IMR-90 (cell line): Measurements from ENCODE around the gene SERPINI1. TPM values are rescaled to one million over a fixed set of nuclear protein-coding genes. Genes with fewer than 3 reads are reported as not detected.

ENCODE experiments used
- ATAC-seq: fragments of 200-7000 bp; cut with Tn5 transposase; 2 replicates; pipeline ENCODE4 v1.9.1; 2020; ENCODE audit warnings: low read depth, mild to moderate bottlenecking, moderate library complexity
- BruUV-seq: library from RNA; stranded (reverse); fragments of 400-500 nt; replicated peaks from 2 replicates; lab custom pipeline; 2021; lab: Mats Ljungman, UMichigan
- CTCF ChIA-PET: fragments of 300-600 bp; formaldehyde crosslinking; extraction: SDS; loops from one replicate; lab custom pipeline; 2021; ENCODE audit warnings: antibody characterized with exemption; lab: Yijun Ruan, JAX
- POLR2A ChIA-PET: fragments of 300-600 bp; sonication (Branson Sonifier 250); formaldehyde crosslinking; loops from one replicate; lab custom pipeline; 2022; ENCODE audit warnings: antibody characterized with exemption; ENCODE audit not compliant: unreplicated experiment; lab: Charles Lee
- DNase-seq: peaks from one replicate; pipeline ENCODE4 v3.0.0; 2013
- H2AFZ ChIP-seq: replicated peaks from 2 replicates; pipeline ENCODE3; 2013; ENCODE audit warnings: low read length, mild to moderate bottlenecking; ENCODE audit not compliant: poor library complexity
- H2AK5ac ChIP-seq: 2 replicates; pipeline ENCODE4 v1.6.1; 2013; ENCODE audit warnings: low read depth, low read length, inconsistent platforms
- H2AK9ac ChIP-seq: replicated peaks from 2 replicates; pipeline ENCODE3; 2013; ENCODE audit warnings: mild to moderate bottlenecking, low read depth, low read length, moderate library complexity; ENCODE audit not compliant: poor library complexity
- H2BK120ac ChIP-seq: 2 replicates; pipeline ENCODE4 v1.6.1; 2013; ENCODE audit warnings: low read depth, low read length, inconsistent platforms
- H2BK15ac ChIP-seq: 3 replicates; pipeline ENCODE4 v1.6.1; 2013; ENCODE audit warnings: low read depth, low read length, inconsistent platforms
- H2BK20ac ChIP-seq: 2 replicates; pipeline ENCODE4 v1.6.1; 2013; ENCODE audit warnings: low read depth, mild to moderate bottlenecking, inconsistent platforms, low read length, moderate library complexity
- H2BK5ac ChIP-seq: 2 replicates; pipeline ENCODE4 v1.6.1; 2013; ENCODE audit warnings: mild to moderate bottlenecking, low read depth, low read length, inconsistent platforms; ENCODE audit not compliant: poor library complexity, severe bottlenecking
- H3K14ac ChIP-seq: replicated peaks from 2 replicates; pipeline ENCODE4 v1.6.1; 2013; ENCODE audit warnings: low read depth, low read length, inconsistent platforms
- H3K18ac ChIP-seq: 2 replicates; pipeline ENCODE4 v1.6.1; 2013; ENCODE audit warnings: low read depth, low read length, control low read depth
- H3K23ac ChIP-seq: 2 replicates; pipeline ENCODE4 v1.6.1; 2013; ENCODE audit warnings: low read depth, low read length, inconsistent platforms
- H3K27ac ChIP-seq: 2 replicates; pipeline ENCODE4 v1.5.1; 2013; ENCODE audit warnings: mild to moderate bottlenecking, control low read depth, low read length; ENCODE audit not compliant: insufficient read depth
- H3K27me3 ChIP-seq: 2 replicates; pipeline ENCODE4 v1.6.1; 2013; ENCODE audit warnings: low read length; ENCODE audit not compliant: control insufficient read depth, insufficient read depth
- H3K36me3 ChIP-seq: 2 replicates; pipeline ENCODE4 v1.6.1; 2013; ENCODE audit warnings: low read length, mixed read lengths; ENCODE audit not compliant: control insufficient read depth, insufficient read depth
- H3K4ac ChIP-seq: 2 replicates; pipeline ENCODE4 v1.6.1; 2013; ENCODE audit warnings: low read depth, low read length, inconsistent platforms
- H3K4me1 ChIP-seq: 2 replicates; pipeline ENCODE4 v1.6.1; 2013; ENCODE audit warnings: low read length, mixed read lengths; ENCODE audit not compliant: control insufficient read depth, insufficient read depth
- H3K4me2 ChIP-seq: 2 replicates; pipeline ENCODE4 v1.6.1; 2013; ENCODE audit warnings: low read depth, mild to moderate bottlenecking, control low read depth, low read length, moderate library complexity
- H3K4me3 ChIP-seq: 2 replicates; pipeline ENCODE4 v1.5.1; 2013; ENCODE audit warnings: low read depth, mild to moderate bottlenecking, control low read depth, low read length, moderate library complexity; ENCODE audit not compliant: insufficient read depth
- H3K56ac ChIP-seq: 2 replicates; pipeline ENCODE4 v1.6.1; 2013; ENCODE audit warnings: low read length, inconsistent platforms; ENCODE audit not compliant: insufficient read depth; ENCODE audit errors: extremely low read depth
- H3K79me1 ChIP-seq, 2 experiments: 2 replicates each; pipeline ENCODE4 v1.6.1; 2013; ENCODE audit warnings: low read length in 2 of 2, inconsistent platforms in 1 of 2, low read depth in 1 of 2
- H3K9ac ChIP-seq: 2 replicates; pipeline ENCODE4 v1.6.1; 2013; ENCODE audit warnings: low read depth, low read length, control low read depth
- H3K9me1 ChIP-seq: 2 replicates; pipeline ENCODE4 v1.6.1; 2013; ENCODE audit warnings: low read length, inconsistent platforms; ENCODE audit not compliant: insufficient read depth
- H3K9me3 ChIP-seq: 2 replicates; pipeline ENCODE4 v1.6.1; 2013; ENCODE audit warnings: low read length; ENCODE audit not compliant: control insufficient read depth, insufficient read depth
- H4K20me1 ChIP-seq: 2 replicates; pipeline ENCODE4 v1.6.1; 2013; ENCODE audit warnings: low read length, inconsistent platforms; ENCODE audit not compliant: insufficient read depth
- H4K5ac ChIP-seq: 2 replicates; pipeline ENCODE4 v1.6.1; 2013; ENCODE audit warnings: mild to moderate bottlenecking, low read depth, low read length, control low read depth
- H4K8ac ChIP-seq, 2 experiments: 2 replicates each; pipeline ENCODE4 v1.6.1; 2013; ENCODE audit warnings: low read depth in 2 of 2, low read length in 2 of 2, control low read depth in 1 of 2, inconsistent platforms in 1 of 2
- H4K91ac ChIP-seq: 2 replicates; pipeline ENCODE4 v1.6.1; 2013; ENCODE audit warnings: low read depth, low read length, inconsistent platforms; ENCODE audit not compliant: insufficient read depth
- BHLHE40 ChIP-seq: fragments of 150-350 bp; IDR thresholded peaks from 2 replicates; pipeline ENCODE4 v1.6.1; 2016; ENCODE audit warnings: mild to moderate bottlenecking, low read depth, low read length
- CEBPB ChIP-seq: IDR thresholded peaks from 2 replicates; pipeline ENCODE4 v1.6.1; 2012; ENCODE audit warnings: low read depth, low read length, improper control_type of control experiment
- CHD1 ChIP-seq: IDR thresholded peaks from 2 replicates; pipeline ENCODE4 v1.6.1; 2012; ENCODE audit warnings: low read depth, low read length, improper control_type of control experiment
- CTCF ChIP-seq: conservative IDR thresholded peaks from 2 replicates; pipeline ENCODE4 v1.5.1; 2012; ENCODE audit warnings: mild to moderate bottlenecking, low read depth, low read length, improper control_type of control experiment
- ELK1 ChIP-seq: fragments of 150-350 bp; IDR thresholded peaks from 2 replicates; pipeline ENCODE4 v1.6.1; 2016; ENCODE audit warnings: low read depth, mild to moderate bottlenecking, low read length, moderate library complexity, borderline replicate concordance
- FOS ChIP-seq: fragments of 150-350 bp; IDR thresholded peaks from 2 replicates; pipeline ENCODE4 v1.6.1; 2016; ENCODE audit warnings: low read depth, low read length
- MAFK ChIP-seq: IDR thresholded peaks from 2 replicates; pipeline ENCODE4 v1.6.1; 2012; ENCODE audit warnings: low read depth, low read length, improper control_type of control experiment
- MAZ ChIP-seq: IDR thresholded peaks from 2 replicates; pipeline ENCODE4 v1.6.1; 2012; ENCODE audit warnings: low read depth, mild to moderate bottlenecking, low read length, improper control_type of control experiment, moderate library complexity, borderline replicate concordance
- MXI1 ChIP-seq: IDR thresholded peaks from 2 replicates; pipeline ENCODE4 v1.6.1; 2012; ENCODE audit warnings: low read depth, mild to moderate bottlenecking, low read length, moderate library complexity, borderline replicate concordance
- NFE2L2 ChIP-seq: fragments of 150-350 bp; IDR thresholded peaks from 2 replicates; pipeline ENCODE4 v1.6.1; 2016; ENCODE audit warnings: low read depth, mild to moderate bottlenecking, low read length
- POLR2A ChIP-seq: IDR thresholded peaks from 2 replicates; pipeline ENCODE4 v1.6.1; 2012; ENCODE audit warnings: mild to moderate bottlenecking, low read depth, low read length
- RAD21 ChIP-seq: IDR thresholded peaks from 2 replicates; pipeline ENCODE4 v1.6.1; 2012; ENCODE audit warnings: low read length, improper control_type of control experiment
- RCOR1 ChIP-seq: IDR thresholded peaks from 2 replicates; pipeline ENCODE4 v1.6.1; 2012; ENCODE audit warnings: mild to moderate bottlenecking, low read length, improper control_type of control experiment; ENCODE audit not compliant: insufficient replicate concordance
- RFX5 ChIP-seq: IDR thresholded peaks from 2 replicates; pipeline ENCODE4 v1.8.0; 2012; ENCODE audit warnings: low read depth, mild to moderate bottlenecking, low read length, moderate library complexity
- SMC3 ChIP-seq: fragments of 150-350 bp; IDR thresholded peaks from 2 replicates; pipeline ENCODE4 v1.6.1; 2016; ENCODE audit warnings: low read depth, mild to moderate bottlenecking, antibody characterized with exemption, low read length, moderate library complexity
- WGBS, 2 experiments: methylation state at CpG; one replicate each; pipeline versions ENCODE4 v1.1.5 to v1.1.7; 2013; ENCODE audit warnings: missing lambda C conversion rate in 2 of 2; ENCODE audit not compliant: insufficient read length in 1 of 2; ENCODE audit errors: extremely low coverage in 2 of 2; 5-methylcytosine and 5-hydroxymethylcytosine counted together
- dilution Hi-C: fragments of 300-500 bp; cut with HindIII; formaldehyde crosslinking; loops from one replicate; pipeline ENCODE4 v1.14.3; 2018; ENCODE audit warnings: low sequenced_read_pairs; ENCODE audit not compliant: unreplicated experiment
- in situ Hi-C: fragments of 300-500 bp; cut with MboI; formaldehyde crosslinking; loops from 3 replicates; pipeline ENCODE4 v1.14.3; 2019; ENCODE audit warnings: low sequenced_read_pairs, inconsistent platforms, mixed read lengths
- intact Hi-C: fragments of 100-400 bp; cut with micrococcal nuclease; formaldehyde crosslinking; loops from 2 replicates; pipeline ENCODE4 v1.10.0; 2022
- polyA plus RNA-seq, 3 experiments: library from polyadenylated mRNA; depleted of rRNA; stranded (reverse); fragments of >200 nt; gene quantifications; 2 replicates each; pipeline ENCODE4 v1.2.3, GENCODE V29; 2012; ENCODE audit warnings: low replicate concordance in 1 of 3
- total RNA-seq: library from RNA; depleted of rRNA; stranded (reverse); fragments of >200 nt; gene quantifications from 2 replicates; pipeline ENCODE4 v1.2.3, GENCODE V29; 2012
- TF ChIP-seq, protein P1 (sequence below): fragments of 150-350 bp; IDR thresholded peaks from 2 replicates; pipeline ENCODE4 v1.6.1; 2017; ENCODE audit warnings: mild to moderate bottlenecking, antibody characterized with exemption, low read length, low read depth

The SERPINI1 gene
- total and polyA plus RNA-seq, 2 of the 4 experiments (the other 2 are of a cell fraction) = 0.36 to 1.3 TPM

DNA sequence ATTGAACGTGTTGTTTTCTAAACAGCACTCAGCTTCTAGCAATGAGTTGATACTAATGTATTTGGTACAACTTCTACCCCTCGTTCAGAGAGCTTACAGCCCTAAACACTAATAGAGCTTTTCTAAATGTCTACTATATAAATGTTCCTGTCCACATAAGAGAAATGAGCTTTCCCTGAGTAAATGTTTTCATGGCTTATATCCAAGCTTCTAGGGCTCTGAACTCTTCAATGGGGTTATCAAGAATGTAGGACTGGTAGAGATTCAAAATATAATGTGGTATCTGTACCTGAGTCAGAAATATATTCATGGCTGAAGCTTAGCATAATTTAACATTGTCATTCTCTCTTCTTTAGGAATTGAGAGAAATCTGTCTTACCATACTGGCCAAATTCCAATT is 73.4 kb downstream of the SERPINI1 start:
- H3K79me1 ChIP-seq = no peaks in the 10 kb centered on the region
- BruUV-seq = no TSS peak
- WGBS, 2 experiments = no CpG with 5 or more reads among the region's 2 CpGs
- H4K5ac ChIP-seq = no peak overlapping the region
- no peak overlapping the region for H2AK5ac ChIP-seq
- no peak overlapping the region for H4K91ac ChIP-seq
- no peak overlapping the region for H4K8ac ChIP-seq
- DNase-seq (no peak), ATAC-seq (no peak)
- no peak for TF ChIP-seq CEBPB
- TF ChIP-seq RCOR1 = no peak
- TF ChIP-seq CHD1 = no peak
- no peak for TF ChIP-seq SMC3
- no peak for TF ChIP-seq CTCF
- no peak for TF ChIP-seq POLR2A
- TF ChIP-seq ELK1 = no peak
- TF ChIP-seq MAZ = no peak
- no peak for TF ChIP-seq BHLHE40
- no peak for TF ChIP-seq FOS
- TF ChIP-seq RFX5 = no peak
- no peak for TF ChIP-seq MXI1
- TF ChIP-seq, protein P1, sequence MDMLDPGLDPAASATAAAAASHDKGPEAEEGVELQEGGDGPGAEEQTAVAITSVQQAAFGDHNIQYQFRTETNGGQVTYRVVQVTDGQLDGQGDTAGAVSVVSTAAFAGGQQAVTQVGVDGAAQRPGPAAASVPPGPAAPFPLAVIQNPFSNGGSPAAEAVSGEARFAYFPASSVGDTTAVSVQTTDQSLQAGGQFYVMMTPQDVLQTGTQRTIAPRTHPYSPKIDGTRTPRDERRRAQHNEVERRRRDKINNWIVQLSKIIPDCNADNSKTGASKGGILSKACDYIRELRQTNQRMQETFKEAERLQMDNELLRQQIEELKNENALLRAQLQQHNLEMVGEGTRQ = no peak
- no peak for TF ChIP-seq NFE2L2
- TF ChIP-seq MAFK = no peak
- no peak for TF ChIP-seq RAD21
- dilution Hi-C loops = no loop called here
- no peaks in the 10 kb centered on the region for H4K20me1 ChIP-seq
- H2BK15ac ChIP-seq = no peak overlapping the region
- H3K27me3 ChIP-seq = no peaks in the 10 kb centered on the region
- peaks cover 2% of the 10 kb centered on the region; the same call in 1 of the 2 replicates for H3K4me1 ChIP-seq
- H3K4ac ChIP-seq = no peak overlapping the region
- no peaks in the 10 kb centered on the region for H3K36me3 ChIP-seq
- no peak overlapping the region for H3K4me2 ChIP-seq
- no peak overlapping the region for H2AFZ ChIP-seq
- no peak overlapping the region for H3K4me3 ChIP-seq
- no peak overlapping the region for H3K27ac ChIP-seq
- no peak overlapping the region for H2BK20ac ChIP-seq
- H2BK5ac ChIP-seq = no peak overlapping the region
- H3K23ac ChIP-seq = no peak overlapping the region
- H3K9me1 ChIP-seq = no peaks in the 10 kb centered on the region
- H3K18ac ChIP-seq = no peak overlapping the region
- intact Hi-C loops = no loop called here
- H2AK9ac ChIP-seq = no peak overlapping the region
- in situ Hi-C loops = no loop called here
- H2BK120ac ChIP-seq = no peak overlapping the region
- no peaks in the 10 kb centered on the region for H3K9me3 ChIP-seq
- CTCF ChIA-PET = no interaction called here
- POLR2A ChIA-PET = no interaction called here
- no peak overlapping the region for H3K9ac ChIP-seq
- H3K56ac ChIP-seq = no peak overlapping the region
- H3K14ac ChIP-seq = no peak overlapping the region
